OCI-LY3 (cell line): ENCODE results near the gene ARID1B.

Experiments used
- H2AFZ ChIP-seq: fragments of 200-600, 300-600 bp; shearing (Covaris generic); 2 replicates; pipeline ENCODE4 v1.6.0; 2014; ENCODE audit warnings: antibody characterized with exemption, low read depth, low read length
- H3K27ac ChIP-seq: fragments of 200-600, 300-600 bp; sonication (generic); 2 replicates; pipeline ENCODE4 v1.5.1; 2014; ENCODE audit warnings: mild to moderate bottlenecking, low read length, moderate library complexity, mixed read lengths
- H3K27me3 ChIP-seq: fragments of 200-600, 300-600 bp; sonication (generic); 2 replicates; pipeline ENCODE4 v1.6.1; 2014; ENCODE audit warnings: low read depth, low read length, mixed read lengths
- H3K36me3 ChIP-seq: fragments of 200-600, 300-600 bp; sonication (generic); replicated peaks from 2 replicates; pipeline ENCODE3; 2014; ENCODE audit warnings: low read depth, low read length, mixed read lengths
- H3K4me1 ChIP-seq: fragments of 300-600, 200-600 bp; sonication (generic); 2 replicates; pipeline ENCODE4 v1.6.1; 2014; ENCODE audit warnings: low read length, mixed read lengths
- H3K4me2 ChIP-seq: fragments of 200-600, 300-600 bp; sonication (generic); 2 replicates; pipeline ENCODE4 v1.6.1; 2014; ENCODE audit warnings: low read length, mixed read lengths
- H3K4me3 ChIP-seq: fragments of 300-600, 200-600 bp; sonication (generic); 2 replicates; pipeline ENCODE4 v1.5.1; 2014; ENCODE audit warnings: antibody characterized with exemption, mild to moderate bottlenecking, low read length, moderate library complexity
- H3K79me2 ChIP-seq: fragments of 300-600, 200-600 bp; shearing (Covaris generic); 2 replicates; pipeline ENCODE4 v1.6.1; 2014; ENCODE audit warnings: mild to moderate bottlenecking, low read length, mixed read lengths
- H3K9ac ChIP-seq: fragments of 300-600, 200-600 bp; shearing (Covaris generic); 2 replicates; pipeline ENCODE4 v1.6.0; 2014; ENCODE audit warnings: mild to moderate bottlenecking, low read length, moderate library complexity
- H3K9me3 ChIP-seq: fragments of 200-600, 300-600 bp; shearing (Covaris generic); 2 replicates; pipeline ENCODE4 v1.6.1; 2014; ENCODE audit warnings: low read length, mixed read lengths; ENCODE audit not compliant: insufficient read depth
- H4K20me1 ChIP-seq: fragments of 200-600, 300-600 bp; sonication (generic); 2 replicates; pipeline ENCODE4 v1.6.1; 2016; ENCODE audit warnings: low read length, mixed read lengths; ENCODE audit not compliant: insufficient read depth
- CTCF ChIP-seq: fragments of 200-600, 300-600 bp; sonication (generic); IDR thresholded peaks from 2 replicates; pipeline ENCODE4 v1.5.1; 2014; ENCODE audit warnings: antibody characterized with exemption, low read length, low read depth
- EZH2phosphoT487 ChIP-seq: fragments of 200-600 bp; shearing (Covaris generic); IDR thresholded peaks from 2 replicates; pipeline ENCODE4 v1.6.1; 2018; ENCODE audit warnings: antibody characterized with exemption, mixed run types, low read depth

The ARID1B gene

GRCh38 chr6:157049133-157049532, 272.0 kb downstream of the ARID1B start:
- no peak overlapping the region for H2AFZ ChIP-seq
- no peaks in the 10 kb centered on the region for H4K20me1 ChIP-seq
- H3K79me2 ChIP-seq = no peaks in the 10 kb centered on the region
- H3K9ac ChIP-seq = no peak overlapping the region
- no peak overlapping the region for H3K4me3 ChIP-seq
- TF ChIP-seq EZH2phosphoT487 = no peak
- TF ChIP-seq CTCF = no peak
- H3K27ac ChIP-seq = no peak overlapping the region
- H3K27me3 ChIP-seq = no peaks in the 10 kb centered on the region
- no peaks in the 10 kb centered on the region for H3K9me3 ChIP-seq
- no peaks in the 10 kb centered on the region for H3K36me3 ChIP-seq
- H3K4me2 ChIP-seq = no peak overlapping the region
- peaks cover 18% of the 10 kb centered on the region for H3K4me1 ChIP-seq

- Histone ChIP-seq H3K4me2 (no peak overlapping the region), H3K27ac (no peak overlapping the region), H2AFZ (no peak overlapping the region), H3K27me3 (no peaks in the 10 kb centered on the region), H3K9me3 (no peaks in the 10 kb centered on the region), H4K20me1 (no peaks in the 10 kb centered on the region), H3K9ac (no peak overlapping the region), H3K4me3 (no peak overlapping the region), H3K4me1 (peaks cover 22% of the 10 kb centered on the region), H3K36me3 (peaks cover 4% of the 10 kb centered on the region), H3K79me2 (no peaks in the 10 kb centered on the region)
- TF ChIP-seq EZH2phosphoT487 (no peak), CTCF (no peak)
Observed at GRCh38 chr6:157050537-157051265, 273.5 kb downstream of the ARID1B start.

- H3K27ac ChIP-seq = no peak overlapping the region
- peak overlapping the region; percentile 36 for H3K4me2 ChIP-seq
- peaks cover 11% of the 10 kb centered on the region for H3K36me3 ChIP-seq
- no peaks in the 10 kb centered on the region for H3K79me2 ChIP-seq
- H3K4me3 ChIP-seq = no peak overlapping the region
- no peaks in the 10 kb centered on the region for H4K20me1 ChIP-seq
- no peaks in the 10 kb centered on the region for H3K27me3 ChIP-seq
- TF ChIP-seq EZH2phosphoT487 (no peak), CTCF (no peak)
- peaks cover 32% of the 10 kb centered on the region for H3K4me1 ChIP-seq
- no peak overlapping the region for H3K9ac ChIP-seq
- no peaks in the 10 kb centered on the region for H3K9me3 ChIP-seq
- H2AFZ ChIP-seq = no peak overlapping the region
Observed at GRCh38 chr6:157054531-157054979, 277.4 kb downstream of the ARID1B start.

- Histone ChIP-seq H3K79me2 (no peaks in the 10 kb centered on the region; the same call in 1 of the 2 replicates), H3K36me3 (peaks cover 11% of the 10 kb centered on the region), H3K27ac (no peak overlapping the region), H4K20me1 (no peaks in the 10 kb centered on the region), H3K9ac (no peak overlapping the region), H3K4me3 (no peak overlapping the region), H3K27me3 (no peaks in the 10 kb centered on the region), H2AFZ (no peak overlapping the region), H3K4me1 (peaks cover 20% of the 10 kb centered on the region), H3K4me2 (no peak overlapping the region), H3K9me3 (no peaks in the 10 kb centered on the region)
- TF ChIP-seq CTCF (no peak), EZH2phosphoT487 (no peak)
Observed at GRCh38 chr6:157055863-157056262, 278.7 kb downstream of the ARID1B start.
